Cardiac fibroblast (primary cell): ENCODE results near the gene RALGDS.

Source experiments
- DNase-seq, 2 donors: peaks; one replicate each; pipeline versions ENCODE4 v3.0.0 to v3.0.0-alpha.2; 2010; ENCODE audit warnings: low read depth in 2 of 2
- H3K4me3 ChIP-seq, 2 donors: replicated peaks in 1 of 2; 1 replicate in 1 of 2; 2 replicates in 1 of 2; pipeline ENCODE4 v1.5.1; 2011; ENCODE audit warnings: low read depth in 2 of 2, low read length in 2 of 2, mild to moderate bottlenecking in 2 of 2, moderate library complexity in 1 of 2
- TF ChIP-seq, protein P1 (sequence below): IDR thresholded peaks from one replicate; pipeline ENCODE4 v1.5.1; 2011; ENCODE audit warnings: low read depth, mild to moderate bottlenecking, low read length, inconsistent platforms

Gene RALGDS

DNA sequence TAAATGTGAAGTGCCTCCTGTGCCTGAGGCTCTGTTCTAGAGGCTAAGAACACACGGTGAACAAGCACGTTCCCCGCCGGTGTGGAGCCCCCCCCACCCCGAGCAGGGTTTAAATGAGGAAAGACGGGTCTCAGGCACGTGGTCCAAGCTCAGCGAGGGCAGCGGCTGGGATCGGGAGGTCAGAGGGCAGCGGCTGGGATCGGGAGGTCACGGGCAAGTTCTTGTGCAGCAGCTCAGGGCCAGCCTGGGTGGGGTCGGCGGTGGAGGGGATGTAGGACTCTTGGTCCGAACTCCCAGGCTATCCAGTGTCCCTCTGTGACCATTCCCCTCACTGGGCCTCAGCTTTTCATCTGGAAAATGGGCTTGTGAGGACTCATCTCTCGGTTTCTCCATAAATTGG lies 45.4 kb upstream of the RALGDS start:
- DNase-seq: no peak
- TF ChIP-seq, protein P1, sequence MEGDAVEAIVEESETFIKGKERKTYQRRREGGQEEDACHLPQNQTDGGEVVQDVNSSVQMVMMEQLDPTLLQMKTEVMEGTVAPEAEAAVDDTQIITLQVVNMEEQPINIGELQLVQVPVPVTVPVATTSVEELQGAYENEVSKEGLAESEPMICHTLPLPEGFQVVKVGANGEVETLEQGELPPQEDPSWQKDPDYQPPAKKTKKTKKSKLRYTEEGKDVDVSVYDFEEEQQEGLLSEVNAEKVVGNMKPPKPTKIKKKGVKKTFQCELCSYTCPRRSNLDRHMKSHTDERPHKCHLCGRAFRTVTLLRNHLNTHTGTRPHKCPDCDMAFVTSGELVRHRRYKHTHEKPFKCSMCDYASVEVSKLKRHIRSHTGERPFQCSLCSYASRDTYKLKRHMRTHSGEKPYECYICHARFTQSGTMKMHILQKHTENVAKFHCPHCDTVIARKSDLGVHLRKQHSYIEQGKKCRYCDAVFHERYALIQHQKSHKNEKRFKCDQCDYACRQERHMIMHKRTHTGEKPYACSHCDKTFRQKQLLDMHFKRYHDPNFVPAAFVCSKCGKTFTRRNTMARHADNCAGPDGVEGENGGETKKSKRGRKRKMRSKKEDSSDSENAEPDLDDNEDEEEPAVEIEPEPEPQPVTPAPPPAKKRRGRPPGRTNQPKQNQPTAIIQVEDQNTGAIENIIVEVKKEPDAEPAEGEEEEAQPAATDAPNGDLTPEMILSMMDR: no peak
- no peak overlapping the region for H3K4me3 ChIP-seq

DNA sequence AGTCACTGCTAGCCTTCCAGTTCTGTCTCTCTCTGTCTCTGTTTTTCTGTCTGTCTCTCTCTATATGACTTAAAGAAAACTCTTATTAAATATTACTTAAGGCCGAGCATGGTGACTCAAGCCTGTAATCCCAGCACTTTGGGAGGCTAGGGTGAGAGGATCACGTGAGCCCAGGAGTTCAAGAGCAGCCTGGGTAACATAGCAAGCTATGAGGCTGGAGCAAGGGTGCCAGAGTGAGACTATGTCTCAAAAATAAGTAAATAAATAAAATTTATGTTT lies 44.4 kb upstream of the RALGDS start:
- TF ChIP-seq, protein P1: no peak
- no peak overlapping the region for H3K4me3 ChIP-seq
- DNase-seq: no peak

DNA sequence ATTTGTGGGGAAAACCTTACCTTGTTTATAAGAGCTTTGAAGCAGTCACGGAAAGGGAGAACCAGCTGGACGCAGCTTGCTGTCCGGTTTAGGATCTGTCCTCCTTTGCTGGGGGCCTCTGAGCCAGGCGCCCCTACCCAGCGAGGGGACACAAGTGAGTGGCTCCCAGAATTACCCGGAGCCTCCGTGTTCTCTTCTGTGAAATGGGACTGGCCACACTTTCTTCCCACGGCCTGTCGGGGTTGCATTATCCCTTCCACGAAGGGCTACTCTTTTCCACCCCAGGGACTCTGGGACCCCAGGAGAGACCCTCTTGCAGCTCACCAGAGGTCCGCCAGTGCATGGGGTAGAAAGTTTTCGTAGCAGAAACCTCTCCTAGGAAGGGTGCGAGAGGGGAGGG lies 43.2 kb upstream of the RALGDS start:
- DNase-seq: no peak
- TF ChIP-seq, protein P1: no peak
- peak overlapping the region; percentile 60 for H3K4me3 ChIP-seq

DNA sequence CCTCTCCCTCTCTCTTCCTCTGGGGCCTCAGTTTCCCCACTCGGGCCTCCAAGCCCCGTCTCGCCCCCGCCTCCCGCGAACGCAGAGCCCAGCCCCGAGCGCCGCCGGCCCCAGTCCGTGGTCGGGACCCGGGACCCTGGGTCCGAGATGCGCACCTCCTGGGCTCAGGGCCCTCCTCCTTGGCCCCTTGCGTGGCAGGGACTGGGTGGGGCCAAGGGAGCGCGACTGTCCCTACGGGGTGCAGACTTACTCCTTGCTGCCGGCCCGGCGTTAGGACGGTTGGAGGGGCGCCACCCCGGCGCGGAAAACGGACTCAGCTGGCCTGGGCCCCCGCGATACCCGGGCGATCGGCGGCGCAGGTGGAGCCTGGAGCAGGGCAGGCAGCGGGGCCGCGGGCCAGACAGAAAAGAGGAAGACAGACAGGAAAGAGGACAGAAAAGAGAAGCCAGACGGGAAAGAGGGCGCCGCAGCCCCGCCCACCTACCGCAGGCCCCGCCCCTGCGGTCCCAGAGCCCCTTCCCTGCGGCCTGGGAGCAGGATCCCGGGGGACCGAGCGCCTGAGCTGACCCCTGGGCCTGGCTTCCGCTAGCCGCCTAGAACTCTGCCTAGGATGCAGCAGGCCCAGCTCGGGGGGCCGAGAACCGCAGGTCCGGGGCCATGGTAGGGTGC lies 42.6 kb upstream of the RALGDS start, which contains the start of gene GBGT1:
Gene GBGT1 (minus strand): TSS at position 411 of the 669 bp plus-strand sequence. CDS start 1,502 bp downstream, outside the sequence.
- DNase-seq: peak; percentile 35 to 36
- TF ChIP-seq, protein P1: no peak
- peak within 1 kb of the TSS; percentile 60 for H3K4me3 ChIP-seq

- DNase-seq: no peak
- TF ChIP-seq, protein P1: no peak
- peak overlapping the region; percentile 60 for H3K4me3 ChIP-seq
Observed at GRCh38 chr9:133162861-133163503, 41.9 kb upstream of the RALGDS start.

- DNase-seq: no peak
- TF ChIP-seq, protein P1: no peak
- H3K4me3 ChIP-seq: no peak overlapping the region
Observed at GRCh38 chr9:133161547-133161950, 40.5 kb upstream of the RALGDS start.
